ENCODE measurements around the gene MBNL1. TPM values are rescaled to one million over a fixed set of nuclear protein-coding genes. Genes with fewer than 3 reads are reported as not detected.
"Not testable (repeated sequence)": the region's sequence is repeated elsewhere in the genome, so short reads cannot be mapped to it uniquely, and the experiment has no call there.

The MBNL1 gene
- total and polyA plus RNA-seq, 3 experiments from 2014 or later = 303 to 391 (median 386) TPM

DNA sequence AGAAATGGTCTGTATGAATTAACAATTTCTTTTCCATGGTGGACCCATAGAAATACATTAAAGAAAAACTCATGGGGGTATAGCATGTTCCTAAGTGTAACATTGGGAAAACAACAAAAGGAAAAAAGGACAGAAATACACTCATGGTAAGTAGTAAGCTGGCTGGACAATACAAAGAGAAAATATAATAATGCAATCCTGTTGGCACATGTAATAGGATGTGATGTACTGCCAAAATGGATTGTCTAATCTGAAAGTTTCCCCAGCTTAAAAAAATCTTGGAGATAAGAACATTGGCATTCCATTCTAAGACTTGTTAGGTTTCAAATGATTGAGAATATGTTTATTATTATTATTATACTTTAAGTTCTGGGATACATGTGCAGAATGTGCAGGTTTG lies 128.1 kb downstream of the MBNL1 start:
- Histone ChIP-seq H3K4me1 (ENCODE audit: insufficient read depth, low read length) (peaks cover 55% of the 10 kb centered on the region), H3K27ac (ENCODE audit: low read depth, low read length) (no peak overlapping the region), H3K9me3 (ENCODE audit: low read length) (no peaks in the 10 kb centered on the region), H3K4me3 (ENCODE audit: low read length) (no peak overlapping the region), H3K27me3 (ENCODE audit: insufficient read depth, low read length, poor library complexity, severe bottlenecking) (no peaks in the 10 kb centered on the region), H3K36me3 (ENCODE audit: insufficient read depth, low read length) (peaks cover 22% of the 10 kb centered on the region)
- no peak for DNase-seq
- Mint-ChIP-seq H3K27ac (peak overlapping the region in 4 of 8 donors; percentile 14 to 82 (median 49)), H3K9me3 (peaks cover 0 to 2% (median 0%) of the 10 kb centered on the region in 5 donors), H3K36me3 (peaks cover 14 to 65% (median 19%) of the 10 kb centered on the region in 3 donors), H3K27me3 (peaks cover 0 to under 1% of the 10 kb centered on the region in 2 donors), H3K4me1 (peaks cover 67 to 90% (median 88%) of the 10 kb centered on the region in 3 donors), H3K4me3 (peak overlapping the region in 2 of 7 donors; percentile 36 to 63)
- ChIA-PET CTCF (no interaction called here), POLR2A (interaction anchor here (0.7 kb wide), 1 partner anchor 12 kb away, joined by 4 read pairs; no protein-coding TSS in a partner anchor)

DNA sequence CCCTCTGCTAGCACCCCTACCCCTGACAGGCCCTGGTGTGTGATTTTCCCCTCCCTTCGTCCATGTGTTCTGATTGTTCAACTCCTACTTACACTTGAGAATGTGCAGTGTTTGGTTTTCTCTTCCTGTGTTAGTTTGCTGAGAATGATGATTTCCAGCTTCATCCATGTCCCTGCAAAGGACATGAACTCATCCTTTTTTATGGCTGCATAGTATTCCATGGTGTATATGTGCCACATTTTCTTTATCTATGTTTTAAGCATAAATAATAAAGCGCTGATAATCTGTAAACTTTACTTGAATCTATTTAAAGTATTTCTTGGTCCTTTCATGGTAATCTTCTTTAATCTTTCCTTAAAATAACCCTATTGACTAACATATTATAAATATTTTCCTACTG lies 128.6 kb downstream of the MBNL1 start:
- H3K27ac ChIP-seq (ENCODE audit: low read depth, low read length); H3K9me3 ChIP-seq (ENCODE audit: low read length); H3K27me3 Mint-ChIP-seq; H3K9me3 Mint-ChIP-seq; H3K4me3 ChIP-seq (ENCODE audit: low read length); CTCF ChIA-PET; DNase-seq; H3K27me3 ChIP-seq (ENCODE audit: insufficient read depth, low read length, poor library complexity, severe bottlenecking): not testable (repeated sequence)
- Mint-ChIP-seq H3K36me3 (peaks cover 14 to 65% (median 19%) of the 10 kb centered on the region in 3 donors), H3K4me3 (peak overlapping the region in 2 of 7 donors; percentile 36 to 63), H3K27ac (peak overlapping the region in 1 of 8 donors; percentile 14), H3K4me1 (peaks cover 67 to 90% (median 88%) of the 10 kb centered on the region in 3 donors)
- peaks cover 55% of the 10 kb centered on the region for H3K4me1 ChIP-seq (ENCODE audit: insufficient read depth, low read length)
- POLR2A ChIA-PET = interaction anchor here (0.7 kb wide), 1 partner anchor 11 kb away, joined by 4 read pairs; no protein-coding TSS in a partner anchor
- H3K36me3 ChIP-seq (ENCODE audit: insufficient read depth, low read length) = peaks cover 22% of the 10 kb centered on the region

DNA sequence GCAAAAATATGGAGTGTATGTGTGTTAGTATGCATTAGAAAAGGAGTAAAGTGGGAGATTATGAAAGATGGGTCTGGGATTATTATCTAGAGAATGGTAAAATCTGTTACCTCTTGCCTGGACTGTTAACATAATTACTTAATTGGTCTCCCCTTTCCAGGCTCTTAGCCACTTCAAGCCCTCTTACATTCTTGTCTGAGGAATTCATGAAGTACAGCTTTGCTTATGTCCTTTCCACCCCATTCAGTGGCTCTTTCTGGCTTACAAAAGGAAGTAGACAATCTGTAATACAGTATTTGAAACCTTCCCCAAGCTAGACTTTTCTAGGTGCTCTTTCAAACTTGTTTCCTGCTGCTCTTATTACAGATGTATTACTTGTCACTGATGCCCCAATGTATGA lies 129.8 kb downstream of the MBNL1 start:
- Histone ChIP-seq H3K27ac (ENCODE audit: low read depth, low read length) (no peak overlapping the region), H3K36me3 (ENCODE audit: insufficient read depth, low read length) (peaks cover 22% of the 10 kb centered on the region), H3K9me3 (ENCODE audit: low read length) (no peaks in the 10 kb centered on the region), H3K27me3 (ENCODE audit: insufficient read depth, low read length, poor library complexity, severe bottlenecking) (no peaks in the 10 kb centered on the region), H3K4me3 (ENCODE audit: low read length) (no peak overlapping the region), H3K4me1 (ENCODE audit: insufficient read depth, low read length) (peaks cover 58% of the 10 kb centered on the region)
- no peak for DNase-seq
- Mint-ChIP-seq H3K4me1 (peaks cover 69 to 90% (median 88%) of the 10 kb centered on the region in 3 donors), H3K27me3 (peaks cover 0 to 1% of the 10 kb centered on the region in 2 donors), H3K27ac (peak overlapping the region; percentile 7 to 93 (median 64)), H3K9me3 (peaks cover 0 to 2% (median 0%) of the 10 kb centered on the region in 5 donors), H3K4me3 (peak overlapping the region in 4 of 7 donors; percentile 11 to 52 (median 15)), H3K36me3 (peaks cover 14 to 60% (median 22%) of the 10 kb centered on the region in 3 donors)
- POLR2A ChIA-PET = interaction anchor here (0.6 to 1.0 kb wide), 3 partner anchors 8 to 1280 kb away, joined by 3 to 5 read pairs (median 4); no protein-coding TSS in a partner anchor
- CTCF ChIA-PET = interaction anchor here (0.7 kb wide), 1 partner anchor 8 kb away, joined by 3 read pairs; no protein-coding TSS in a partner anchor

DNA sequence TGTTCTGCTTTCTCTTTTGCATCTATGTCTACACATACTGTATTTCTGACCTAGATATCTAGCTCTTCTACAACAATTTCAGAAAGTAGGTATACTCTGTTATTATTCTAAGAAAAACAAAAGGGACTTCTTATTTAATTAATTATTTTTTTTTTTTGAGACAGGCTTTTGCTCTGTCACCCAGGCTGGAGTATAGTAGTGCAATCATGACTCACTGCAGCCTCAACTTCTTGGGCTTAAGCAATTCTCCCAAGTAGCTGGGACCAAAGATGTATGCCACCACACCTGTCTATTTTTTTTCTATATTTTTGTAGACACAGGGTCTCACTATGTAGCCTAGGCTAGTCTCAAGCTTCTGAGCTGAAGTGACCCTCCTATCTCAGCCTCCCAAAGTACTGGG lies 130.6 kb downstream of the MBNL1 start:
- Histone ChIP-seq H3K27me3 (ENCODE audit: insufficient read depth, low read length, poor library complexity, severe bottlenecking) (no peaks in the 10 kb centered on the region), H3K4me3 (ENCODE audit: low read length) (no peak overlapping the region), H3K27ac (ENCODE audit: low read depth, low read length) (no peak overlapping the region), H3K4me1 (ENCODE audit: insufficient read depth, low read length) (peaks cover 63% of the 10 kb centered on the region), H3K9me3 (ENCODE audit: low read length) (no peaks in the 10 kb centered on the region), H3K36me3 (ENCODE audit: insufficient read depth, low read length) (peaks cover 19% of the 10 kb centered on the region)
- Mint-ChIP-seq H3K36me3 (peaks cover 14 to 56% (median 19%) of the 10 kb centered on the region in 3 donors), H3K4me1 (peaks cover 75 to 91% (median 90%) of the 10 kb centered on the region in 3 donors), H3K9me3 (peaks cover 0 to 2% (median 0%) of the 10 kb centered on the region in 5 donors), H3K27me3 (peaks cover 0 to 1% of the 10 kb centered on the region in 2 donors), H3K4me3 (peak overlapping the region in 5 of 7 donors; percentile 9 to 29 (median 18)), H3K27ac (peak overlapping the region in 7 of 8 donors; percentile 51 to 93 (median 69))
- no peak for DNase-seq
- CTCF ChIA-PET = interaction anchor here (1.2 kb wide), 1 partner anchor 11 kb away, joined by 3 read pairs; no protein-coding TSS in a partner anchor
- POLR2A ChIA-PET = interaction anchor here (0.6 to 1.0 kb wide), 4 partner anchors 9 to 261 kb away, joined by 3 to 8 read pairs (median 4); no protein-coding TSS in a partner anchor

DNA sequence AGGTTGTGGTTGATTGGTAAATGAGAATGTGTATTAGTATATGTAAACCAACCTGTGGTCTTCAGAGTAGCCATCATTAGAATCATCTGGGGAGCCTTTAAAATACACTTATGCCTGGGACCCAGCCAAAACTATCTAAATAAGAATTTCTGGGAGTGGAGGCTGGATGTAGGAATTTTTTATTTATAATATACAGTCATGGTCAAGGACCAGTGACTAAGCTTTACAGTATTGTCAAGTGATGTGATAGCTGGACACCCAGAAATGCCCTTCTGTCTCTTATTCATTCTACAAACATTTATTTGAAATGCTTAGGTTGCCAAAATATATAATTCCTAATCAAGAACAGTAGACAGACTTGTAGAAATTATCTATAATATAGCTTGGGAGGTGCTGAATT lies 132.2 kb downstream of the MBNL1 start:
- Histone ChIP-seq H3K27ac (ENCODE audit: low read depth, low read length) (no peak overlapping the region), H3K4me1 (ENCODE audit: insufficient read depth, low read length) (peaks cover 71% of the 10 kb centered on the region), H3K9me3 (ENCODE audit: low read length) (no peaks in the 10 kb centered on the region), H3K27me3 (ENCODE audit: insufficient read depth, low read length, poor library complexity, severe bottlenecking) (no peaks in the 10 kb centered on the region), H3K36me3 (ENCODE audit: insufficient read depth, low read length) (peaks cover 10% of the 10 kb centered on the region), H3K4me3 (ENCODE audit: low read length) (no peak overlapping the region)
- Mint-ChIP-seq H3K27me3 (peaks cover 0 to 1% of the 10 kb centered on the region in 2 donors), H3K36me3 (peaks cover 14 to 50% (median 17%) of the 10 kb centered on the region in 3 donors), H3K4me3 (peak overlapping the region in 1 of 7 donors; percentile 9), H3K27ac (peak overlapping the region in 6 of 8 donors; percentile 8 to 86 (median 60)), H3K9me3 (peaks cover 0 to 2% (median 0%) of the 10 kb centered on the region in 5 donors), H3K4me1 (peaks cover 75 to 93% (median 91%) of the 10 kb centered on the region in 3 donors)
- no peak for DNase-seq
- POLR2A ChIA-PET = no interaction called here
- CTCF ChIA-PET = interaction anchor here (1.7 kb wide), 1 partner anchor 71 kb away, joined by 4 read pairs; no protein-coding TSS in a partner anchor

DNA sequence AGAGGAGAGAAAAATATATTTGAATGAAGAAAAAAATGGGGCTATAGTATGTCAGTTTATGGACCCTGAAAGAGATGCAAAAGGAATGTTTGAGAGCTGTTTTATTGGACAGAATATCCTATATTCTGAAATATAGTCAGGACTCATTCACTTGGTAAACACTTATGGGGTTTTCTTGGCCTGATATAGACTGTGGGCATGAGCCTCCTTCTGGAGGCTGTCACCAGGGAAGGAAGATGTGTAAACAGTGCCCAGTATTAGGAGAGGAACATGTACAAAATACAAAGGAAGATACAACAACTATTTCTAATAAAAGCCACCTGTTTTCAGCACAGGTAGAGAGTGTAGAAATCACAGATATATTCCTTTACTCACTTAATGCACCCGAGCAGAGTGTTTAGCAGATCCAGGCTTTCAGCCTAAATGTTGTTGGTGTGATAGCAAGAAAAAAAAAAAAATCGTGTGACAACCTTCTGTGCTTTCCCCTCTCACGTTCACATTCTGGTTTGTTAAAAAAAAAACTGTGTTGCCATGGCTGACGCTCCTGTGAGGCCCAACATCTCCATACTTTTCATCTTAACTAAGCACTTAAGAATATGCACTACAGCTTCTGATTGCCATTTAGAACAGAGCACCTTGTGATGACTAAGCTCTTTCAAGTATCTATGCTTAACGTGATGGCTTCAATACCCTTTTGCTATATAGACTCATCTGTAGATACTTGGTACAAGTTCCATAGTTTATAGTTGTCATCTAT lies 134.1 kb downstream of the MBNL1 start:
- Mint-ChIP-seq H3K36me3 (peaks cover 4 to 46% (median 13%) of the 10 kb centered on the region in 3 donors), H3K9me3 (no peaks in the 10 kb centered on the region), H3K27ac (peak overlapping the region; percentile 53 to 94 (median 84)), H3K27me3 (peaks cover 0 to 1% of the 10 kb centered on the region in 2 donors), H3K4me1 (peaks cover 83 to 99% (median 94%) of the 10 kb centered on the region in 3 donors), H3K4me3 (peak overlapping the region; percentile 12 to 71 (median 43))
- no peak overlapping the region for H3K27ac ChIP-seq (ENCODE audit: low read depth, low read length)
- no peak overlapping the region for H3K4me3 ChIP-seq (ENCODE audit: low read length)
- H3K27me3 ChIP-seq (ENCODE audit: insufficient read depth, low read length, poor library complexity, severe bottlenecking) = no peaks in the 10 kb centered on the region
- POLR2A ChIA-PET = interaction anchor here (1.1 to 1.2 kb wide), 2 partner anchors 132 to 134 kb away, joined by 3 to 7 read pairs; partner anchors contain the start of gene MBNL1
- H3K36me3 ChIP-seq (ENCODE audit: insufficient read depth, low read length) = no peaks in the 10 kb centered on the region
- H3K9me3 ChIP-seq (ENCODE audit: low read length) = no peaks in the 10 kb centered on the region
- CTCF ChIA-PET = interaction anchor here (0.7 to 1.7 kb wide), 3 partner anchors 69 to 1206 kb away, joined by 3 to 4 read pairs (median 3); no protein-coding TSS in a partner anchor
- DNase-seq = peak in 2 of 5 donors; percentile 18 to 24
- H3K4me1 ChIP-seq (ENCODE audit: insufficient read depth, low read length) = peaks cover 78% of the 10 kb centered on the region

DNA sequence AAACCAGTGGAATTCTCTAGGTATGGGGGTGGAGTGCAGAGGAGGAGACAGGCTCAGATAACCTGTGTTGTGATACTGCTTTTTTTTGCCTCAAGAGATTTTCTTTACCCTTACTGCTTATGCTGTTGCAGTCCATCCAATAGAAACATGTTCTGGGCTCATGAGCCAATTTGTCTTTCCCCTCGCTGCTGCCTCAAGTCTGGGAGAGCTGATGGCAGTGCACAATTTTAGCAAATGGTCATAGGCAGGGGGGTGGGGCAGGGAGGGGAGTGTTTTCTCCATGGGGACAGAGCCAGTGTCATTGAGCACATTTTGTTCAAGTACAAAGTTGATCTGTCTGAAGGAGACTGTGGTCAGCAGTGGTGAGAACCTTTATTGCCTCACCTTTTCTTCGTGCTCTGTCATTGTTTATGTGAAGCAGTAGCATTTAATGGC lies 134.9 kb downstream of the MBNL1 start:
- Mint-ChIP-seq H3K9me3 (no peaks in the 10 kb centered on the region), H3K27me3 (peaks cover 0 to 1% of the 10 kb centered on the region in 2 donors), H3K27ac (peak overlapping the region; percentile 26 to 94 (median 79)), H3K36me3 (peaks cover 4 to 43% (median 11%) of the 10 kb centered on the region in 3 donors), H3K4me3 (peak overlapping the region in 6 of 7 donors; percentile 11 to 49 (median 33)), H3K4me1 (peaks cover 82 to 99% (median 95%) of the 10 kb centered on the region in 3 donors)
- Histone ChIP-seq H3K36me3 (ENCODE audit: insufficient read depth, low read length) (no peaks in the 10 kb centered on the region), H3K27ac (ENCODE audit: low read depth, low read length) (no peak overlapping the region), H3K4me1 (ENCODE audit: insufficient read depth, low read length) (peaks cover 73% of the 10 kb centered on the region), H3K4me3 (ENCODE audit: low read length) (no peak overlapping the region), H3K27me3 (ENCODE audit: insufficient read depth, low read length, poor library complexity, severe bottlenecking) (no peaks in the 10 kb centered on the region), H3K9me3 (ENCODE audit: low read length) (no peaks in the 10 kb centered on the region)
- CTCF ChIA-PET = interaction anchor here (0.7 to 0.8 kb wide), 2 partner anchors 83 to 1207 kb away, joined by 3 read pairs; no protein-coding TSS in a partner anchor
- DNase-seq = no peak
- POLR2A ChIA-PET = interaction anchor here (1.1 to 1.2 kb wide), 2 partner anchors 133 to 135 kb away, joined by 3 to 7 read pairs; partner anchors contain the start of gene MBNL1

Data from CD8-positive, alpha-beta memory T cell (primary cell).